Left forelimb (tissue), 1 donor: ENCODE measurements around the gene ATP13A5.

Experiments used
- DNase-seq: peaks from one replicate; pipeline ENCODE4 v3.0.0-alpha.2; 2018; ENCODE audit warnings: low spot score

ATP13A5 gene

GRCh38 chr3:193347521-193348501 is 30.7 kb downstream of the ATP13A5 start:
- no peak for DNase-seq

- DNase-seq = no peak
These were observed 32.3 kb downstream of the ATP13A5 start for GRCh38 chr3:193346259-193346658.

- no peak for DNase-seq
These were observed 33.1 kb downstream of the ATP13A5 start for GRCh38 chr3:193345431-193345830.

GRCh38 chr3:193344486-193344885 is 34.1 kb downstream of the ATP13A5 start:
- no peak for DNase-seq

- no peak for DNase-seq
These were observed 34.8 kb downstream of the ATP13A5 start for GRCh38 chr3:193343726-193344222.

- no peak for DNase-seq
These were observed 36.0 kb downstream of the ATP13A5 start for GRCh38 chr3:193342551-193342950.

- no peak for DNase-seq
These were observed 43.5 kb downstream of the ATP13A5 start for GRCh38 chr3:193335031-193335430.

- DNase-seq = no peak
These were observed 45.3 kb downstream of the ATP13A5 start for GRCh38 chr3:193333229-193333628.

GRCh38 chr3:193330555-193331204 is 47.9 kb downstream of the ATP13A5 start:
- DNase-seq = no peak

- no peak for DNase-seq
These were observed 60.8 kb downstream of the ATP13A5 start for GRCh38 chr3:193317682-193318300.

GRCh38 chr3:193314161-193314560 is 64.4 kb downstream of the ATP13A5 start:
- DNase-seq = no peak

GRCh38 chr3:193313061-193313958 is 65.2 kb downstream of the ATP13A5 start:
- DNase-seq = no peak

- no peak for DNase-seq
These were observed 67.4 kb downstream of the ATP13A5 start for GRCh38 chr3:193310914-193311723.

- no peak for DNase-seq
These were observed 73.2 kb downstream of the ATP13A5 start for GRCh38 chr3:193305356-193305755.

GRCh38 chr3:193301433-193301832 is 77.1 kb downstream of the ATP13A5 start:
- DNase-seq = no peak

- no peak for DNase-seq
These were observed 81.1 kb downstream of the ATP13A5 start for GRCh38 chr3:193297421-193297820.

GRCh38 chr3:193295985-193296384 is 82.6 kb downstream of the ATP13A5 start:
- DNase-seq = no peak

- no peak for DNase-seq
These were observed 86.2 kb downstream of the ATP13A5 start for GRCh38 chr3:193292386-193292785.

GRCh38 chr3:193271101-193271840 is 107.3 kb downstream of the ATP13A5 start:
- DNase-seq = no peak

- DNase-seq = no peak
These were observed 108.1 kb downstream of the ATP13A5 start for GRCh38 chr3:193270451-193270850.
